ENCODE data around the gene RABGAP1L. TPM values are rescaled to one million over a fixed set of nuclear protein-coding genes. Genes with fewer than 3 reads are reported as not detected.

RABGAP1L gene
- total and polyA plus RNA-seq, 5 experiments from 2014 or later, result 36.8 to 93.6 (median 59.8) TPM

GRCh38 chr1:174764191-174764590, 604.9 kb downstream of the RABGAP1L start:
- H3K4me3 Mint-ChIP-seq, result no peak overlapping the region
- POLR2A ChIA-PET, result no interaction called here
- no peaks in the 10 kb centered on the region for H3K36me3 Mint-ChIP-seq
- H3K9me3 Mint-ChIP-seq, result no peaks in the 10 kb centered on the region
- DNase-seq (no peak), ATAC-seq (no peak)
- H3K27ac Mint-ChIP-seq, result no peak overlapping the region
- H3K27me3 Mint-ChIP-seq, result no peaks in the 10 kb centered on the region
- H3K4me1 Mint-ChIP-seq, result peaks cover 0 to 2% (median 0%) of the 10 kb centered on the region in 4 donors

GRCh38 chr1:174766727-174767126, 607.4 kb downstream of the RABGAP1L start:
- ATAC-seq, result no peak
- Mint-ChIP-seq H3K4me1 (no peaks in the 10 kb centered on the region), H3K27ac (no peak overlapping the region), H3K4me3 (no peak overlapping the region), H3K9me3 (no peaks in the 10 kb centered on the region), H3K36me3 (no peaks in the 10 kb centered on the region), H3K27me3 (no peaks in the 10 kb centered on the region)
- POLR2A ChIA-PET, result no interaction called here
- DNase-seq, result no peak

GRCh38 chr1:174768516-174768915, 609.2 kb downstream of the RABGAP1L start:
- no peaks in the 10 kb centered on the region for H3K36me3 Mint-ChIP-seq
- peaks cover 0 to 2% (median 0%) of the 10 kb centered on the region in 4 donors for H3K4me1 Mint-ChIP-seq
- no peaks in the 10 kb centered on the region for H3K9me3 Mint-ChIP-seq
- no peak for ATAC-seq
- H3K27ac Mint-ChIP-seq, result peak overlapping the region in 1 of 10 donors; percentile 58
- DNase-seq, result no peak
- H3K4me3 Mint-ChIP-seq, result no peak overlapping the region
- POLR2A ChIA-PET, result interaction anchor here (1.5 kb wide), 1 partner anchor 230 kb away, joined by 6 read pairs; the partner anchor contains the start of gene CACYBP
- H3K27me3 Mint-ChIP-seq, result no peaks in the 10 kb centered on the region

GRCh38 chr1:174768949-174769348, 609.6 kb downstream of the RABGAP1L start:
- Mint-ChIP-seq H3K27me3 (no peaks in the 10 kb centered on the region), H3K27ac (peak overlapping the region in 2 of 10 donors; percentile 12 to 58), H3K36me3 (no peaks in the 10 kb centered on the region), H3K4me3 (no peak overlapping the region), H3K9me3 (no peaks in the 10 kb centered on the region), H3K4me1 (peaks cover 0 to 2% (median 0%) of the 10 kb centered on the region in 4 donors)
- ATAC-seq, result no peak
- no peak for DNase-seq
- POLR2A ChIA-PET, result interaction anchor here (2.0 kb wide), 1 partner anchor 230 kb away, joined by 8 read pairs; the partner anchor contains the start of gene CACYBP

GRCh38 chr1:174769961-174770549, 610.7 kb downstream of the RABGAP1L start:
- DNase-seq, result peak in 5 of 10 donors; percentile 21 to 57 (median 40)
- no peak overlapping the region for H3K4me3 Mint-ChIP-seq

GRCh38 chr1:174775621-174776020, 616.3 kb downstream of the RABGAP1L start:
- Mint-ChIP-seq H3K4me3 (no peak overlapping the region), H3K4me1 (peaks cover 4 to 14% (median 6%) of the 10 kb centered on the region in 4 donors), H3K27me3 (no peaks in the 10 kb centered on the region), H3K27ac (no peak overlapping the region), H3K9me3 (no peaks in the 10 kb centered on the region), H3K36me3 (peaks cover 0 to 3% (median 3%) of the 10 kb centered on the region in 3 donors)
- no peak for DNase-seq
- no peak for ATAC-seq
- POLR2A ChIA-PET, result no interaction called here

More at GRCh38 chr1:174769961-174770549, 610.7 kb downstream of the RABGAP1L start:
- H3K36me3 Mint-ChIP-seq, result no peaks in the 10 kb centered on the region
- no peaks in the 10 kb centered on the region for H3K9me3 Mint-ChIP-seq
- ATAC-seq, result peak; percentile 49 to 60
- peaks cover 0 to 2% (median 0%) of the 10 kb centered on the region in 4 donors for H3K4me1 Mint-ChIP-seq
- no peak overlapping the region for H3K27ac Mint-ChIP-seq
- POLR2A ChIA-PET, result interaction anchor here (1.8 to 2.0 kb wide), 2 partner anchors 30 to 229 kb away, joined by 4 to 8 read pairs; partner anchors contain the start of gene CACYBP
- no peaks in the 10 kb centered on the region for H3K27me3 Mint-ChIP-seq

GRCh38 chr1:174777262-174777661, 617.9 kb downstream of the RABGAP1L start:
- Mint-ChIP-seq H3K36me3 (peaks cover 0 to 5% (median 3%) of the 10 kb centered on the region in 3 donors), H3K4me3 (no peak overlapping the region), H3K4me1 (peaks cover 4 to 14% (median 6%) of the 10 kb centered on the region in 4 donors), H3K27ac (peak overlapping the region in 2 of 10 donors; percentile 23 to 41), H3K9me3 (no peaks in the 10 kb centered on the region), H3K27me3 (no peaks in the 10 kb centered on the region)
- ATAC-seq, result no peak
- POLR2A ChIA-PET, result no interaction called here
- DNase-seq, result no peak

- peaks cover 0 to 2% (median 0%) of the 10 kb centered on the region in 3 donors for H3K36me3 Mint-ChIP-seq
- POLR2A ChIA-PET, result interaction anchor here (1.5 kb wide), 1 partner anchor 13 kb away, joined by 3 read pairs; no protein-coding TSS in a partner anchor
- no peak overlapping the region for H3K27ac Mint-ChIP-seq
- no peaks in the 10 kb centered on the region for H3K9me3 Mint-ChIP-seq
- peaks cover 0 to 16% (median 2%) of the 10 kb centered on the region in 4 donors for H3K4me1 Mint-ChIP-seq
- no peak for ATAC-seq
- H3K4me3 Mint-ChIP-seq, result no peak overlapping the region
- DNase-seq, result no peak
- no peaks in the 10 kb centered on the region for H3K27me3 Mint-ChIP-seq
Observed at GRCh38 chr1:174785510-174785909, 626.2 kb downstream of the RABGAP1L start.

- ATAC-seq (no peak), DNase-seq (no peak)
- Mint-ChIP-seq H3K27me3 (no peaks in the 10 kb centered on the region), H3K4me3 (no peak overlapping the region), H3K4me1 (peaks cover 2 to 16% (median 3%) of the 10 kb centered on the region in 4 donors), H3K36me3 (peaks cover 0 to 2% (median 0%) of the 10 kb centered on the region in 3 donors), H3K27ac (no peak overlapping the region), H3K9me3 (no peaks in the 10 kb centered on the region)
- POLR2A ChIA-PET, result no interaction called here
Observed at GRCh38 chr1:174786358-174786757, 627.0 kb downstream of the RABGAP1L start.

GRCh38 chr1:174786760-174787159, 627.4 kb downstream of the RABGAP1L start:
- H3K27me3 Mint-ChIP-seq, result no peaks in the 10 kb centered on the region
- POLR2A ChIA-PET, result no interaction called here
- peak overlapping the region in 1 of 10 donors; percentile 13 for H3K27ac Mint-ChIP-seq
- H3K4me1 Mint-ChIP-seq, result peaks cover 3 to 19% (median 5%) of the 10 kb centered on the region in 4 donors
- ATAC-seq, result no peak
- H3K9me3 Mint-ChIP-seq, result no peaks in the 10 kb centered on the region
- DNase-seq, result no peak
- H3K36me3 Mint-ChIP-seq, result peaks cover 0 to under 1% (median 0%) of the 10 kb centered on the region in 3 donors
- no peak overlapping the region for H3K4me3 Mint-ChIP-seq

GRCh38 chr1:174788981-174789380, 629.7 kb downstream of the RABGAP1L start:
- no peaks in the 10 kb centered on the region for H3K9me3 Mint-ChIP-seq
- H3K27ac Mint-ChIP-seq, result no peak overlapping the region
- DNase-seq, result no peak
- H3K36me3 Mint-ChIP-seq, result no peaks in the 10 kb centered on the region
- POLR2A ChIA-PET, result no interaction called here
- no peaks in the 10 kb centered on the region for H3K27me3 Mint-ChIP-seq
- peaks cover 3 to 26% (median 10%) of the 10 kb centered on the region in 4 donors for H3K4me1 Mint-ChIP-seq
- no peak overlapping the region for H3K4me3 Mint-ChIP-seq
- no peak for ATAC-seq

- no peaks in the 10 kb centered on the region for H3K27me3 Mint-ChIP-seq
- no peaks in the 10 kb centered on the region for H3K9me3 Mint-ChIP-seq
- no peak for ATAC-seq
- POLR2A ChIA-PET, result no interaction called here
- H3K27ac Mint-ChIP-seq, result peak overlapping the region in 2 of 10 donors; percentile 16 to 48
- H3K4me3 Mint-ChIP-seq, result no peak overlapping the region
- peaks cover 3 to 26% (median 10%) of the 10 kb centered on the region in 4 donors for H3K4me1 Mint-ChIP-seq
- no peak for DNase-seq
- no peaks in the 10 kb centered on the region for H3K36me3 Mint-ChIP-seq
Observed at GRCh38 chr1:174789399-174789798, 630.1 kb downstream of the RABGAP1L start.

- Mint-ChIP-seq H3K27me3 (no peaks in the 10 kb centered on the region), H3K4me1 (peaks cover 3 to 24% (median 9%) of the 10 kb centered on the region in 4 donors), H3K27ac (no peak overlapping the region), H3K4me3 (no peak overlapping the region), H3K9me3 (no peaks in the 10 kb centered on the region), H3K36me3 (no peaks in the 10 kb centered on the region)
- ATAC-seq (no peak), DNase-seq (no peak)
- POLR2A ChIA-PET, result interaction anchor here (0.9 kb wide), 1 partner anchor 8 kb away, joined by 4 read pairs; no protein-coding TSS in a partner anchor
Observed at GRCh38 chr1:174791863-174792262, 632.5 kb downstream of the RABGAP1L start.

All from naive thymus-derived CD8-positive, alpha-beta T cell (primary cell).